ENCODE results near the gene KRTAP12-3. TPM values are rescaled to one million over a fixed set of nuclear protein-coding genes. Genes with fewer than 3 reads are reported as not detected.
"Not testable (repeated sequence)": the region's sequence is repeated elsewhere in the genome, so short reads cannot be mapped to it uniquely, and the experiment has no call there.

Gene KRTAP12-3
- total RNA-seq, 1 experiment from 2014 or later: not detected

GRCh38 chr21:44661567-44661966, 3.8 kb downstream of the KRTAP12-3 start:
- Mint-ChIP-seq H3K4me1 (peaks cover 39% of the 10 kb centered on the region), H3K27ac (peak overlapping the region; percentile 90), H3K36me3 (peaks cover 12% of the 10 kb centered on the region)
- H3K9me3 Mint-ChIP-seq; H3K27me3 Mint-ChIP-seq (ENCODE audit: low read depth); CTCF ChIA-PET; POLR2A ChIA-PET; H3K4me3 Mint-ChIP-seq: not testable (repeated sequence)
- DNase-seq (ENCODE audit: low spot score) (peak; percentile 70), ATAC-seq (peak; percentile 86)
- peak; percentile 31; the same call in 1 of the 2 replicates for TF ChIP-seq ZNF281 (CRISPR knock-in tag; IDR thresholded peaks at IDR 0.05)
- TF ChIP-seq, protein P1, sequence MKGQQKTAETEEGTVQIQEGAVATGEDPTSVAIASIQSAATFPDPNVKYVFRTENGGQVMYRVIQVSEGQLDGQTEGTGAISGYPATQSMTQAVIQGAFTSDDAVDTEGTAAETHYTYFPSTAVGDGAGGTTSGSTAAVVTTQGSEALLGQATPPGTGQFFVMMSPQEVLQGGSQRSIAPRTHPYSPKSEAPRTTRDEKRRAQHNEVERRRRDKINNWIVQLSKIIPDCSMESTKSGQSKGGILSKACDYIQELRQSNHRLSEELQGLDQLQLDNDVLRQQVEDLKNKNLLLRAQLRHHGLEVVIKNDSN (CRISPR knock-in tag; IDR thresholded peaks at IDR 0.05): peak; percentile 89
- TF ChIP-seq, protein P2, sequence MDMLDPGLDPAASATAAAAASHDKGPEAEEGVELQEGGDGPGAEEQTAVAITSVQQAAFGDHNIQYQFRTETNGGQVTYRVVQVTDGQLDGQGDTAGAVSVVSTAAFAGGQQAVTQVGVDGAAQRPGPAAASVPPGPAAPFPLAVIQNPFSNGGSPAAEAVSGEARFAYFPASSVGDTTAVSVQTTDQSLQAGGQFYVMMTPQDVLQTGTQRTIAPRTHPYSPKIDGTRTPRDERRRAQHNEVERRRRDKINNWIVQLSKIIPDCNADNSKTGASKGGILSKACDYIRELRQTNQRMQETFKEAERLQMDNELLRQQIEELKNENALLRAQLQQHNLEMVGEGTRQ (CRISPR knock-in tag; IDR thresholded peaks at IDR 0.05): peak; percentile 92

DNA sequence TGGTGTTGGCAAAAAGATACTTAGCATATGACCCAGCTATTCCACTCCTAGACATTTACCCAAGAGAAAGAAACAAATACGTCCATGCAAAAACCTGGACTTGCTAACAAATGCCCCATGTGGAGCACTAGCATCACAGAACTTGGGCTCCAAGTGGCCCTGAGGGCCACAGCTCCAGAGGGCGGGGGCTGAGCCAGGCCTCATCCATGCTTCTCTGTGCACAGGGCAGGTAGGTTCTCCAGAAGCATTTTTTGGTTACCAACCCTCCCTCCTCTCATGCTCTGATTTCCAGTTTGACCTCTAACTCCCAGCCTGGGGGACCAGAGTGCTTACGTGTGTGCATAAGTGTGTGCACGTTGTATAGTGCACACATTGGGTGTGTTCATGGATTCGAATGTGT, 7.0 kb downstream of the KRTAP12-3 start:
- ChIA-PET POLR2A (no interaction called here), CTCF (no interaction called here)
- TF ChIP-seq ATF1 (CRISPR knock-in tag; IDR thresholded peaks at IDR 0.05) (no peak), CREM (CRISPR knock-in tag; IDR thresholded peaks at IDR 0.05) (no peak), ELF4 (CRISPR knock-in tag; IDR thresholded peaks at IDR 0.05; ENCODE audit: low read depth) (no peak)
- peaks cover 20% of the 10 kb centered on the region for H3K9me3 Mint-ChIP-seq
- no peak overlapping the region for H3K4me3 Mint-ChIP-seq
- DNase-seq (ENCODE audit: low spot score) (no peak), ATAC-seq (no peak)
- H3K36me3 Mint-ChIP-seq: peaks cover 18% of the 10 kb centered on the region
- no peaks in the 10 kb centered on the region; the same call in 1 of the 2 replicates for H3K27me3 Mint-ChIP-seq (ENCODE audit: low read depth)
- H3K4me1 Mint-ChIP-seq: peaks cover 19% of the 10 kb centered on the region
- no peak overlapping the region for H3K27ac Mint-ChIP-seq

DNA sequence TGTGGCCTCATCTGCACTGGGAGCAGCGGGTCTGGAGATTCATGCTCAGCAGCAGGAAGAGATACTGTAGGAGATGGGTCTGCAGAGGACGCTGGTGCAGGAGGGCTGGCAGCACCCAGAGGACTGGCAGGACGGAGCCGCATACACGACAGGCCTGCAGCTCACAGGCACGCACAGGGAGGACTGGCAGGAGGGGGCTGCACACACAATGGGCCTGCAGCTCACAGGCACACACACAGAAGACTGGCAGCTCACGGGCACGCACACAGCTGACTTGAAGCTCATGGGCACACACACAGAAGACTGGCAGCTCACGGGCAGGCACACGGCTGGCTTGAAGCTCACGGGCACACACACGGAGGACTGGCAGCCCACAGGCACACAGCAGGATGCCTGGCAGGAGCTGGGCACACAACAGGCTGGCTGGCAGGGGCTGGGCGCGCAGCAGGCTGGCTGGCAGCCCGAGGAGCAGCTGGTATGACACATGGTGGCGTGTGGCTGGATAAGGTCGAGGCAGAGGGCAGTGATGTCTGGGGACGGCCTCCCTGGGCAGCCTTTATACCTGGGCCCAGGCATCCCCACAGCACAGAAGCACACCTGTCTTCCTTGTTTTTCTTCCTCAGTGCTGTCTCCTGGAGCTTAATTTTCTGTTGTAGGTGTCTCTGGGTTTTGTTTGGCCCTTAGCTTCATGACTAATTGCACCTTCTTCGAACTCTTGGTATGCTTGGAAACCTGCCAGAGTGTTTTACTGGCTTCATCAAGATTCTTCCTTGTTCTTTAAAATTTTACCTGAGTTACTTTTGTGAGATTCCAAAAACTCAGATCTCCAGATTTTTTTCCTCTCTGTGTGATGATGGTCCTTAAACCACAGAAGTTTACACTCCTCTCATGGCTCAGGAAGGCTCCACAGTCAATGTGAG, 8.9 kb downstream of the KRTAP12-3 start, which contains the start of gene KRTAP12-2:
KRTAP12-2 (minus strand) TSS at position 527 of the 920 bp plus-strand sequence; CDS start at position 486, 41 bp downstream.
- no peak within 1 kb of the TSS for H3K27ac Mint-ChIP-seq
- H3K4me1 Mint-ChIP-seq: peaks cover 2% of the 10 kb centered on the region
- ChIA-PET CTCF (no interaction called here), POLR2A (no interaction called here)
- H3K27me3 Mint-ChIP-seq (ENCODE audit: low read depth): peaks cover 2% of the 10 kb centered on the region; the same call in 1 of the 2 replicates
- no peak within 1 kb of the TSS for H3K4me3 Mint-ChIP-seq
- DNase-seq (ENCODE audit: low spot score) (no peak), ATAC-seq (no peak)
- peaks cover 36% of the 10 kb centered on the region for H3K9me3 Mint-ChIP-seq
- peaks cover 38% of the 10 kb centered on the region for H3K36me3 Mint-ChIP-seq
- no peak for TF ChIP-seq ZNF425 (CRISPR knock-in tag; conservative IDR thresholded peaks at IDR 0.05)
- no peak for TF ChIP-seq TEAD4 (CRISPR knock-in tag; IDR thresholded peaks at IDR 0.05)
- no peak for TF ChIP-seq HMGA2 (CRISPR knock-in tag; IDR thresholded peaks at IDR 0.05)
- TF ChIP-seq, protein P3, sequence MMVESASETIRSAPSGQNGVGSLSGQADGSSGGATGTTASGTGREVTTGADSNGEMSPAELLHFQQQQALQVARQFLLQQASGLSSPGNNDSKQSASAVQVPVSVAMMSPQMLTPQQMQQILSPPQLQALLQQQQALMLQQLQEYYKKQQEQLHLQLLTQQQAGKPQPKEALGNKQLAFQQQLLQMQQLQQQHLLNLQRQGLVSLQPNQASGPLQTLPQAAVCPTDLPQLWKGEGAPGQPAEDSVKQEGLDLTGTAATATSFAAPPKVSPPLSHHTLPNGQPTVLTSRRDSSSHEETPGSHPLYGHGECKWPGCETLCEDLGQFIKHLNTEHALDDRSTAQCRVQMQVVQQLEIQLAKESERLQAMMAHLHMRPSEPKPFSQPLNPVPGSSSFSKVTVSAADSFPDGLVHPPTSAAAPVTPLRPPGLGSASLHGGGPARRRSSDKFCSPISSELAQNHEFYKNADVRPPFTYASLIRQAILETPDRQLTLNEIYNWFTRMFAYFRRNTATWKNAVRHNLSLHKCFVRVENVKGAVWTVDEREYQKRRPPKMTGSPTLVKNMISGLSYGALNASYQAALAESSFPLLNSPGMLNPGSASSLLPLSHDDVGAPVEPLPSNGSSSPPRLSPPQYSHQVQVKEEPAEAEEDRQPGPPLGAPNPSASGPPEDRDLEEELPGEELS (CRISPR knock-in tag; IDR thresholded peaks at IDR 0.05): no peak
- no peak for TF ChIP-seq CBFB (CRISPR knock-in tag; IDR thresholded peaks at IDR 0.05; ENCODE audit: low read depth)
- TF ChIP-seq, protein P4, sequence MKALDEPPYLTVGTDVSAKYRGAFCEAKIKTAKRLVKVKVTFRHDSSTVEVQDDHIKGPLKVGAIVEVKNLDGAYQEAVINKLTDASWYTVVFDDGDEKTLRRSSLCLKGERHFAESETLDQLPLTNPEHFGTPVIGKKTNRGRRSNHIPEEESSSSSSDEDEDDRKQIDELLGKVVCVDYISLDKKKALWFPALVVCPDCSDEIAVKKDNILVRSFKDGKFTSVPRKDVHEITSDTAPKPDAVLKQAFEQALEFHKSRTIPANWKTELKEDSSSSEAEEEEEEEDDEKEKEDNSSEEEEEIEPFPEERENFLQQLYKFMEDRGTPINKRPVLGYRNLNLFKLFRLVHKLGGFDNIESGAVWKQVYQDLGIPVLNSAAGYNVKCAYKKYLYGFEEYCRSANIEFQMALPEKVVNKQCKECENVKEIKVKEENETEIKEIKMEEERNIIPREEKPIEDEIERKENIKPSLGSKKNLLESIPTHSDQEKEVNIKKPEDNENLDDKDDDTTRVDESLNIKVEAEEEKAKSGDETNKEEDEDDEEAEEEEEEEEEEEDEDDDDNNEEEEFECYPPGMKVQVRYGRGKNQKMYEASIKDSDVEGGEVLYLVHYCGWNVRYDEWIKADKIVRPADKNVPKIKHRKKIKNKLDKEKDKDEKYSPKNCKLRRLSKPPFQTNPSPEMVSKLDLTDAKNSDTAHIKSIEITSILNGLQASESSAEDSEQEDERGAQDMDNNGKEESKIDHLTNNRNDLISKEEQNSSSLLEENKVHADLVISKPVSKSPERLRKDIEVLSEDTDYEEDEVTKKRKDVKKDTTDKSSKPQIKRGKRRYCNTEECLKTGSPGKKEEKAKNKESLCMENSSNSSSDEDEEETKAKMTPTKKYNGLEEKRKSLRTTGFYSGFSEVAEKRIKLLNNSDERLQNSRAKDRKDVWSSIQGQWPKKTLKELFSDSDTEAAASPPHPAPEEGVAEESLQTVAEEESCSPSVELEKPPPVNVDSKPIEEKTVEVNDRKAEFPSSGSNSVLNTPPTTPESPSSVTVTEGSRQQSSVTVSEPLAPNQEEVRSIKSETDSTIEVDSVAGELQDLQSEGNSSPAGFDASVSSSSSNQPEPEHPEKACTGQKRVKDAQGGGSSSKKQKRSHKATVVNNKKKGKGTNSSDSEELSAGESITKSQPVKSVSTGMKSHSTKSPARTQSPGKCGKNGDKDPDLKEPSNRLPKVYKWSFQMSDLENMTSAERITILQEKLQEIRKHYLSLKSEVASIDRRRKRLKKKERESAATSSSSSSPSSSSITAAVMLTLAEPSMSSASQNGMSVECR (CRISPR knock-in tag; IDR thresholded peaks at IDR 0.05; ENCODE audit: borderline replicate concordance): no peak
- TF ChIP-seq NR1H2 (CRISPR knock-in tag; IDR thresholded peaks at IDR 0.05): no peak
- TF ChIP-seq ZNF671 (CRISPR knock-in tag; IDR thresholded peaks at IDR 0.05): no peak
- TF ChIP-seq CREB1 (CRISPR knock-in tag; IDR thresholded peaks at IDR 0.05): no peak
- no peak for TF ChIP-seq FOXK1 (CRISPR knock-in tag; IDR thresholded peaks at IDR 0.05)
- no peak for TF ChIP-seq ZNF317 (CRISPR knock-in tag; IDR thresholded peaks at IDR 0.05; ENCODE audit: borderline replicate concordance, low read depth)
- no peak for TF ChIP-seq CREM (CRISPR knock-in tag; IDR thresholded peaks at IDR 0.05)
- no peak for TF ChIP-seq GTF2I (CRISPR knock-in tag; conservative IDR thresholded peaks at IDR 0.05)

All from WTC11 (cell line).